Vagina (tissue), 2 donors: ENCODE measurements around the gene WBP2.

Experiments
- CTCF ChIP-seq, 3 experiments: fragments of 450-650 bp in 2 of 3; fragments of 200-600 bp in 1 of 3; sonication (generic) in 1 of 3; IDR thresholded peaks; one replicate each; pipeline ENCODE4 v1.5.1; 2017 to 2019; ENCODE audit warnings: antibody characterized with exemption in 3 of 3, mild to moderate bottlenecking in 2 of 3, moderate library complexity in 2 of 3
- POLR2A ChIP-seq, 2 donors: fragments of 450-650 bp; IDR thresholded peaks; one replicate each; pipeline ENCODE4 v1.6.1; 2017; ENCODE audit warnings: antibody characterized with exemption in 2 of 2, mild to moderate bottlenecking in 2 of 2, moderate library complexity in 2 of 2

DNA sequence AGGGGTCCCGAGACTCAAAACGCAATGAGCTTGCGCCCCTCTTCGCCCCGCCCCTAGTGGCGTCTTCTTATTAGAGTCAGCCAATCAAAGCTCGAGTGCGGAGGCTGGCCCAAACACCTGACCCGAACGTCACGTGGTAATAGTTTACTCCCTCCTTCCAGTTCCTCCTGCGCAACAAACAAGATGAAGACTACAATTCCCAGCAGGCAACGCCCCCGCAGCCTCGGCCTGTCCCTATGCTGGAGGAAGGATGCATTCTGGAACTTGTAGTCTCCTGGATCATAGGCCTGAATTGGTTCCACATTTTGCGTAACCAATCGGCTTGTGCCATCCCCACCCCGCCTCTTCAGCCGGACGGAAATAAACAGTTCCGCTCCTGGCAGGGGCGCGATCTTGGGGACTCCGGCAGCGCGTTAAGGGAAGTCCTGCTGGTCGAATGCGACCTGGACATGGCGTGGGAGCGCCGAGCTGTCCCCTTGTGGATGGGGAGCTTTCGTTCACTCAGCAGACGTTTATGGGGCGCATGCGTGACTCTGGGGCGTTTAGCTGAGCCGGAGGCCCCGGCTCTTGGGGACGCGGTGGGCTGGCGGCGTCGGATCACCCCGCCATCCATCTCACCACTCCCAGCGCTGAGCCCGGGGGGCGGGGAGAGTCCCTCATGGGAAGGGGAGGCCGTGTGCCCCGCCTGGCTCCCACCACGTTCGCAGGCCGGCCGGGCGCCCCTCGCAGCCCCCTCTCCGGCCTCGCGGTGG, at the start of gene WBP2:
- TF ChIP-seq CTCF (IDR thresholded peaks at IDR 0.05) (peak in 2 of 3 experiments; percentile 5 to 43), POLR2A (IDR thresholded peaks at IDR 0.05) (peak; percentile 95 to 97)
